Central memory CD8-positive, alpha-beta T cell (primary cell): ENCODE results near the gene CLIC3.

Experiments
- ATAC-seq: fragments of 150-1000 bp; cut with Tn5 transposase; replicated peaks from 2 replicates; pipeline ENCODE4 v1.10.0; 2022; ENCODE audit warnings: mild to moderate bottlenecking, moderate FRiP score, moderate number of reproducible peaks; ENCODE audit not compliant: poor library complexity, severe bottlenecking; ENCODE audit errors: extremely low read depth
- DNase-seq, 2 donors: peaks; one replicate each; pipeline ENCODE4 v3.0.0; 2021; ENCODE audit warnings: low spot score in 2 of 2
- H3K27ac Mint-ChIP-seq: one replicate; pipeline ENCODE4 v1.8.0; 2022; ENCODE audit warnings: low read depth, mild to moderate bottlenecking, moderate library complexity, mixed read lengths
- H3K27me3 Mint-ChIP-seq: one replicate; pipeline ENCODE4 v1.8.0; 2022; ENCODE audit warnings: mixed read lengths
- H3K36me3 Mint-ChIP-seq: one replicate; pipeline ENCODE4 v1.8.0; 2022; ENCODE audit warnings: mild to moderate bottlenecking, moderate library complexity, mixed read lengths; ENCODE audit not compliant: insufficient read depth
- H3K4me1 Mint-ChIP-seq: one replicate; pipeline ENCODE4 v1.8.0; 2022; ENCODE audit warnings: mixed read lengths
- H3K4me3 Mint-ChIP-seq: one replicate; pipeline ENCODE4 v1.8.0; 2022; ENCODE audit warnings: mild to moderate bottlenecking, moderate library complexity, mixed read lengths
- H3K9me3 Mint-ChIP-seq: one replicate; pipeline ENCODE4 v1.8.0; 2022; ENCODE audit warnings: mixed read lengths

CLIC3 gene

DNA sequence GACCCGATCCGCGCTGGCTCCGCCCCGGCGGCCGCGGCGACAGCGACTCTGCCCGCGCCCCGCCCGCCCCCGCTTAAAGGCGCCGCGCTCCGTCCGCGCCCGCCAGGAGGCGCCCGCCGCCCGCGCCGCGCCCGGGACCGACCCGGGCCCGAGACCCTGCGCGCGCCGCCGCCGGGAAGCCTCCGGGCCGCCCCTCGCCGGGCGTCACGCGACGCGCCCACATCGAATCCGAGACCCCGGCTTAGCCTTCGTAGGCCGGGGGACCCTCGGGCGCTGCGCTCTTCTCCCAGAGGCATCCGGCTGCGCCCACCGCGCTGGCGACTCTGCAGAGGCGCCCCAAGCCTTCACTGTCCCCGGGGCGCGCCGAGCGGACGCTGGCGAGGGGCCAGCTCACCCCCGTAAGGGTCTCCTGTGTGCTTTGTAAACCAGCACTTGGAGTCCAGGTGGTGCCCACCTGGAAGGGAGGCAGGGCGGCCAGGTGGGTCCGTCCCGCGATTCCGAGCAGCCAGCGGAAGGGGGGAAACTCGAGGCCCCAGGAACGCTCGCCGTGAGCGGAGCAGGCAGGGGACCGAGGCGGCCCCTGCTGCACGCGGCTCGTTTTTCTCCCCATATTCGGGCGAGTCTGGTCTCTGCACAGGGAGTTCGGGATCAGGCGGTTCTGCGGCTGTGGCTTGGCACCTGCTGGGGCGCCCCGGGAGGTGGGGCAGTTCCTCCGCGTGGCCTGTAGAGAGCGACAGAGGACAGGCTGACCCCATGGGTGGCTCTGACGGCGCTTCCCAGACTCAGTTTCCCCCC, 32.1 kb upstream of the CLIC3 start:
- Mint-ChIP-seq H3K4me3 (peak overlapping the region; percentile 86), H3K27me3 (no peaks in the 10 kb centered on the region), H3K4me1 (peaks cover 48% of the 10 kb centered on the region), H3K36me3 (peaks cover 15% of the 10 kb centered on the region), H3K27ac (peak overlapping the region; percentile 75), H3K9me3 (no peaks in the 10 kb centered on the region)
- DNase-seq (peak; percentile 45 to 50), ATAC-seq (peak; percentile 51)

DNA sequence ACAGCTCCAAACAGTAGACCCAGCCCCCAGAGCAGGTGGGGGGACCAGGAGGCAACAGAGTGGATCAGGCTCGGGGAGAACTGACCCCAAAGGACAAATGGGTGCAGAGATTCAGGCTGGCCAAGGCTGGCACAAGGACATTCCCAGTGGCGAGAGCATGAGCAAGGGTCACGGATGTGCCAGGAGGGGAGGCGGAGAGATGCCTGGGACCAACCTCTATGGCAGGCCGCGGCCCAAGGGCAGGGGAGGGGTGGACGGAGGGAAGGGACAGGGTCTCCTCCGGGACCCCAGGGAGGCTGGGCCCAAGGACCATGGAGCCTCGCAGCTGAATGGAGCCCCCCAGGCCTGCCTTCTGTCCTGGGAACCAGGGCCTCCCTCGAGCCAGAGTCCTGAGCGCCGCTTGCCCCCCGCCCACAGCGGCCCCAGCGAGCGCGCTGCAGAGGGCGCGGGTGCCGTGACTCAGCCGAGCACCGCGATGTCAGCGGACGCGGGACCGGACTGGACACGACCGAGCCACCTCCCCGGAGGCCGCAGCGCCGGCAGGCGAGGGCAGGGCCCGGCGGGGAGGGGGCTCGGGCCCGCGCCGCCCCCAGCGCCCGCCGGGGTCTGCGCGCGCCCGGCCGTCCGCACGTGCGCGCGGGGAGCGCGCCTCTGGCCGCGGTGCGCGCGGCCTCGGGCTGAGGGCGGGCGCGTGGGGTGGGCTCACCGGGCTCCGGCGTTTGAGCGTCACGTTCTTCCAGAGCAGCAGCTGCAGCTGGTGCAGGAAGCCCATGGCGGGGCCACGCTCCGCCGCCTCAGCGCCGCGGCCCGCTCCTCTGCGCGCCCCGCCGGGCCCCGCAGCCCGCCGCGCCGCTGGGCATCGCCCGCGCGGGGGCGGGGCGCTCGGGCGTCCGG, 31.2 kb upstream of the CLIC3 start, which contains the start of gene ABCA2:
ABCA2 (minus strand) TSS at position 869 of the 894 bp plus-strand sequence; CDS start at position 772, 97 bp downstream.
- Mint-ChIP-seq H3K4me1 (peaks cover 41% of the 10 kb centered on the region), H3K36me3 (peaks cover 16% of the 10 kb centered on the region), H3K27ac (peak within 1 kb of the TSS; percentile 90), H3K9me3 (no peaks in the 10 kb centered on the region), H3K4me3 (peak within 1 kb of the TSS; percentile 86), H3K27me3 (no peaks in the 10 kb centered on the region)
- ATAC-seq (no peak), DNase-seq (no peak)

DNA sequence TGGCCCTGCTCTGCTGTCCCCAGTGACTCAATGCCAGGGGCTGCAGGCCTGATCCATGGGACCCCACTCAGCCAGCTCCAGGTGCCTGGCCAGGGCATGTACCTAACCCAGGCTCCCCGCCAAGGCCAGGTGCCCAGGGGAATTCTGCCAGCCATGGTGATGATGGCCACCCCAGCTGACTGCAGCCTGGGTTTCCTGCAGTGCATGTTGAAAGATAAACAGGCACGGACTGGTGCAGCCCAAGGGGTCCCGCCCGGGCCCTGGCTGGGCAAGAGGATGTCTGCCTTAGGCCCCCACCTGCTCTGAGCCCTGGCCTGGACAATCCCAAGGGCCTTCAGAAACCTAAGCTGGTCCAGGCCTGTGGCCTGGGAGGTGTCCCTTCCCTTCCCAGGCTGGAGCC, 30.5 kb upstream of the CLIC3 start:
- peaks cover 38% of the 10 kb centered on the region for H3K4me1 Mint-ChIP-seq
- H3K36me3 Mint-ChIP-seq = peaks cover 17% of the 10 kb centered on the region
- H3K27ac Mint-ChIP-seq = peak overlapping the region; percentile 90
- peak overlapping the region; percentile 86 for H3K4me3 Mint-ChIP-seq
- H3K9me3 Mint-ChIP-seq = no peaks in the 10 kb centered on the region
- no peak for ATAC-seq
- H3K27me3 Mint-ChIP-seq = no peaks in the 10 kb centered on the region
- DNase-seq = no peak

DNA sequence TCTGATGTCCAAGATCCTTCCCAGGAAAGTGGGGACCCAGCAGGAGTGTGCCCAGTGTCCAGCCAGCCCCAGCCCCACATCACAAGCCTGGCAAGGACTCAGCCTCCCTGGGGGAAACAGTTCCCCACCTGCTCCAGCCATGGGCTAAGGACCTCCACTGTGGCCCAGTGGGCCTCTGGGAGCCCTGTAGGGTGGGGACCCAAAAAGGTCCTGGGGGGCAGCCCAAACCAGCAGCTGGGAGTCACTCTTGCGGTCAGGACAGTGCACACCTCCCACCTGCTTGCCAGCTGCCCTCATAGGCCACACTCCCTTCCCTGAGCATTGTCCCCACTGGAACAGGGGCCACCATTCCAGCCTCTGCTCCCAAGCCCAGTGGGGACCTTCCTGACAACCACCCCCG, 30.0 kb upstream of the CLIC3 start:
- Mint-ChIP-seq H3K27me3 (no peaks in the 10 kb centered on the region), H3K36me3 (peaks cover 16% of the 10 kb centered on the region), H3K9me3 (no peaks in the 10 kb centered on the region), H3K4me1 (peaks cover 36% of the 10 kb centered on the region), H3K4me3 (peak overlapping the region; percentile 86), H3K27ac (peak overlapping the region; percentile 90)
- ATAC-seq = no peak
- no peak for DNase-seq

DNA sequence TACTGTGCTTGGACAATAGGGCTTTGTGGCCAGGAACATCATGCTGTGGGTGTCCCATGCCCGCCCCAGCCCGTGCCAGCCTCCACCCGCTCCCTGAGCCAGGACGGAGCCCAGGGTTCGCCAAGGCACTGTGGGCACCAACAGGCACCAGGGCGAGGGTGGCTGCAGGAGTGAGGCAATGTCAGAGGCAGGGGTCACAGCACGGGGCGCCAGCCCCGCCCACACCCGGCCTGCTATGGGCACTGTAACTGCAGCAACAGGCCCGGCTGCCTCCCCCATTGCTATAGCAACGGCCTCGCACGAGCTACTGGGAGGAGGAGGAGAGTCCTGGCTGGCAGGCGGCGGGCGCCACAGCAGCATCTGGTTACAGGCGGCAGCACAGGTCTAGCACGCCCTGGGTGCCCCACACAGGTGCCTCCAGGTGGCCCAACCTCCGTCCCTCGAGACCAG, 29.2 kb upstream of the CLIC3 start:
- ATAC-seq (no peak), DNase-seq (no peak)
- Mint-ChIP-seq H3K4me1 (peaks cover 31% of the 10 kb centered on the region), H3K27ac (no peak overlapping the region), H3K27me3 (no peaks in the 10 kb centered on the region), H3K36me3 (peaks cover 14% of the 10 kb centered on the region), H3K9me3 (no peaks in the 10 kb centered on the region), H3K4me3 (no peak overlapping the region)

GRCh38 chr9:137023583-137023991, 27.2 kb upstream of the CLIC3 start:
- no peak overlapping the region for H3K27ac Mint-ChIP-seq
- ATAC-seq = no peak

DNA sequence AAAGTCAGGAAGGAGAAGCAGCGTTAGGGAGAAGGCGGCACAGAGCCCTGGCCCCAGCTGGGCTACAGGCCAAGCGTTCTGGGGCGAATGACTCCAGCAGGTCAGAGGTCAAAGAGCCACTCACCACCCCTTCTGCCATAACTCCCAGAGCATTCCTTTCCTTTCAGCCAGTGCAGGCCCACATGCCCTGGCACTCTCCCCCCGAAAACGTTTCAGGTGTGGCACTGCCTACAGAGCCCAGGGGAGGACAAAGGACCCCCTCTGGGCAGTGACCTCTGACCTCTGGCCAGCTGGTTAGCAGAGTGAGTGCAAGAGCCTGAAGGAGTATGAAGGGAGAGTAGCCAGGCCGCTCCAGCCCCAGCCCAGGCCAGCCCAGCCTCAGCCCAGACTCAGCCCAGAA, 26.8 kb upstream of the CLIC3 start:
- Mint-ChIP-seq H3K27me3 (no peaks in the 10 kb centered on the region), H3K9me3 (no peaks in the 10 kb centered on the region), H3K4me1 (peaks cover 18% of the 10 kb centered on the region), H3K4me3 (no peak overlapping the region), H3K36me3 (peaks cover 6% of the 10 kb centered on the region), H3K27ac (no peak overlapping the region)
- ATAC-seq = no peak
- DNase-seq = no peak

More at GRCh38 chr9:137023583-137023991, 27.2 kb upstream of the CLIC3 start:
- no peak for DNase-seq
- H3K36me3 Mint-ChIP-seq = peaks cover 8% of the 10 kb centered on the region
- no peak overlapping the region for H3K4me3 Mint-ChIP-seq
- no peaks in the 10 kb centered on the region for H3K27me3 Mint-ChIP-seq
- peaks cover 18% of the 10 kb centered on the region for H3K4me1 Mint-ChIP-seq
- no peaks in the 10 kb centered on the region for H3K9me3 Mint-ChIP-seq

DNA sequence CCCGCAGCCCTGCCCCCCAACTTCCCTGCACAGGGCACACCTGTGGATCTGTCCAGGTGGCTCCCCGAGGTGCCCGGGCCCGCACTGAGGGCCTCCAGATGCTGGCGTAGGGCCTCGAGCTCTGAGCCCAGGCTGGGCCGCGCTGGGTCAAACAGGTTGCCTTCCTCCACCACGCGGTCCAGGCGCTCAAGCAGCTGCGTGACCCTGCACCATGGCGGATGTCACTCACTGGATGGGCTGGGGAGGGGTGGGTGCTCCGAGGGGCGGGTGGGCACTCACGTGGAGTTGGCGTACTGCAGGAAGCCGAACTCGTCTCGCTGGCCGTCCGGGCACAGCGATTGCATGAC, 26.3 kb upstream of the CLIC3 start:
- H3K4me1 Mint-ChIP-seq = peaks cover 18% of the 10 kb centered on the region
- ATAC-seq (no peak), DNase-seq (no peak)
- no peaks in the 10 kb centered on the region for H3K27me3 Mint-ChIP-seq
- H3K4me3 Mint-ChIP-seq = no peak overlapping the region
- H3K36me3 Mint-ChIP-seq = peaks cover 6% of the 10 kb centered on the region
- H3K27ac Mint-ChIP-seq = no peak overlapping the region
- no peaks in the 10 kb centered on the region for H3K9me3 Mint-ChIP-seq

DNA sequence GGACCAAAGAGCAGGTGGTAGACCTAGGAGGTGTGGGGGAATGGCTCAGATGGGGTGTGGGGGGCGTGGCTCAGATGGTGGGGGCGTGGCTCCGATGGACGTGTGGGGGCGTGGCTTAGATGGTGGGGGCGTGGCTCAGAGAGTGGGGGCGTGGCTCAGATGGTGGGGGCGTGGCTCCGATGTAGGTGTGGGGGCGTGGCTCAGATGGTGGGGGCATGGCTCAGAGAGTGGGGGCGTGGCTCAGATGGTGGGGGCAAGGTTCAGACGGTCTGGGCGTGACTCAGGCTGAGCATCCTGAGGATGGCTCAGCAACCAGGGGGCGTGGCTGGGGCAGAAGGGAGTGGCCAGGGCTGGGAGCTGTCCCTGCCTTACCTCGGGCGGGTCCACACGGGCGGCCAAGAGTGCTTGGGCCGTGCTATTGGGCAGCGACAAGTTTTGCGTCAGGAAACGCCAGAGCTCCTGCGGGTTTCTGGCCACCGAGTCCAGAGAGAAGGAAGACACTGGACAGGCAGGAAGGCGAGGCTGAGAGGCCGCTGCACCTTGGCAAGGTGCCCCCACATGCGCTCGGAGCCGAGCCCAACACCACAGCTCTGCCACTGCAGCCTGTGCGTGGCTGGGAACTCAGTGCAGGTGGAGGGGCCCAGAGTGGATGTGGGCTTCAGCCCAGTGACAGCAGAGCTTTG, 25.8 kb upstream of the CLIC3 start:
- peak; percentile 45 to 58 for DNase-seq
- H3K27ac Mint-ChIP-seq = no peak overlapping the region
- ATAC-seq = peak; percentile 64
- peaks cover 18% of the 10 kb centered on the region for H3K4me1 Mint-ChIP-seq
- no peaks in the 10 kb centered on the region for H3K27me3 Mint-ChIP-seq
- no peak overlapping the region for H3K4me3 Mint-ChIP-seq
- H3K36me3 Mint-ChIP-seq = peaks cover 6% of the 10 kb centered on the region
- no peaks in the 10 kb centered on the region for H3K9me3 Mint-ChIP-seq

- H3K4me1 Mint-ChIP-seq = peaks cover 15% of the 10 kb centered on the region
- no peaks in the 10 kb centered on the region for H3K9me3 Mint-ChIP-seq
- peaks cover 6% of the 10 kb centered on the region for H3K36me3 Mint-ChIP-seq
- ATAC-seq = no peak
- H3K4me3 Mint-ChIP-seq = no peak overlapping the region
- DNase-seq = no peak
- no peaks in the 10 kb centered on the region for H3K27me3 Mint-ChIP-seq
- H3K27ac Mint-ChIP-seq = no peak overlapping the region
These were observed 25.2 kb upstream of the CLIC3 start for GRCh38 chr9:137021568-137021978.

- Mint-ChIP-seq H3K27ac (no peak overlapping the region), H3K27me3 (no peaks in the 10 kb centered on the region), H3K4me1 (peaks cover 9% of the 10 kb centered on the region), H3K4me3 (no peak overlapping the region), H3K36me3 (peaks cover 6% of the 10 kb centered on the region), H3K9me3 (no peaks in the 10 kb centered on the region)
- no peak for ATAC-seq
- no peak for DNase-seq
These were observed 24.6 kb upstream of the CLIC3 start for GRCh38 chr9:137020771-137021567.
